Liver (tissue), 9 donors: ENCODE data around the gene RALGPS1. TPM values are rescaled to one million over a fixed set of nuclear protein-coding genes. Genes with fewer than 3 reads are reported as not detected.

Source experiments
- DNase-seq: peaks from one replicate; pipeline ENCODE4 v3.0.0-alpha.2; 2017; ENCODE audit warnings: low spot score
- H3K27ac ChIP-seq, 2 donors: one replicate each; pipeline ENCODE4 v1.7.0; 2013; ENCODE audit warnings: inconsistent platforms in 2 of 2, low read length in 2 of 2, control low read depth in 1 of 2, low read depth in 1 of 2, mild to moderate bottlenecking in 1 of 2
- H3K27me3 ChIP-seq, 4 donors: one replicate each; pipeline versions ENCODE4 v1.6.1 to v1.7.0; 2013; ENCODE audit warnings: low read length in 3 of 4, inconsistent platforms in 1 of 4, mild to moderate bottlenecking in 1 of 4, moderate library complexity in 1 of 4; ENCODE audit not compliant: control insufficient read depth in 4 of 4, insufficient read depth in 4 of 4
- H3K36me3 ChIP-seq, 4 donors: one replicate each; pipeline versions ENCODE4 v1.6.1 to v1.7.0; 2013; ENCODE audit warnings: low read length in 3 of 4, mild to moderate bottlenecking in 3 of 4, low read depth in 1 of 4, moderate library complexity in 1 of 4; ENCODE audit not compliant: control insufficient read depth in 4 of 4, insufficient read depth in 3 of 4
- H3K4me1 ChIP-seq, 4 donors: one replicate each; pipeline versions ENCODE4 v1.6.1 to v1.7.0; 2013; ENCODE audit warnings: low read length in 3 of 4, mild to moderate bottlenecking in 3 of 4, moderate library complexity in 1 of 4; ENCODE audit not compliant: control insufficient read depth in 4 of 4, insufficient read depth in 4 of 4
- H3K4me3 ChIP-seq, 3 donors: one replicate each; pipeline versions ENCODE4 v1.6.1 to v1.7.0; 2013; ENCODE audit warnings: low read length in 3 of 3, control low read depth in 1 of 3, low read depth in 1 of 3, mild to moderate bottlenecking in 1 of 3
- H3K9ac ChIP-seq, 2 donors: one replicate each; pipeline ENCODE4 v1.7.0; 2013; ENCODE audit warnings: low read length in 2 of 2, mild to moderate bottlenecking in 2 of 2, moderate library complexity in 2 of 2, control low read depth in 1 of 2, low read depth in 1 of 2
- H3K9me3 ChIP-seq, 4 donors: one replicate each; pipeline versions ENCODE4 v1.6.1 to v1.7.0; 2013; ENCODE audit warnings: low read length in 3 of 4; ENCODE audit not compliant: control insufficient read depth in 4 of 4
- ATF3 ChIP-seq: IDR thresholded peaks from 2 replicates; pipeline ENCODE4 v1.6.1; 2016; ENCODE audit warnings: antibody characterized with exemption
- CTCF ChIP-seq: fragments of 150-350 bp; IDR thresholded peaks from 2 replicates; pipeline ENCODE4 v1.5.1; 2017; ENCODE audit warnings: improper control_type of control experiment, low read depth, low read length; ENCODE audit not compliant: missing input control
- EGR1 ChIP-seq, 2 donors: IDR thresholded peaks; 2 replicates each; pipeline ENCODE4 v1.6.1; 2016 to 2018; ENCODE audit warnings: antibody characterized with exemption in 2 of 2, low read depth in 2 of 2
- FOXA2 ChIP-seq: IDR thresholded peaks from 2 replicates; pipeline ENCODE4 v1.6.1; 2016; ENCODE audit warnings: antibody characterized with exemption
- HNF4G ChIP-seq: IDR thresholded peaks from 2 replicates; pipeline ENCODE4 v1.6.1; 2016; ENCODE audit warnings: antibody characterized with exemption
- JUND ChIP-seq, 2 donors: IDR thresholded peaks; 2 replicates each; pipeline ENCODE4 v1.6.1; 2016; ENCODE audit warnings: antibody characterized with exemption in 2 of 2
- MAX ChIP-seq: IDR thresholded peaks from 2 replicates; pipeline ENCODE4 v1.6.1; 2016; ENCODE audit warnings: antibody characterized with exemption
- NR2F2 ChIP-seq: IDR thresholded peaks from 2 replicates; pipeline ENCODE4 v1.6.1; 2016; ENCODE audit warnings: antibody characterized with exemption
- RAD21 ChIP-seq, 2 donors: IDR thresholded peaks; 2 replicates each; pipeline ENCODE4 v1.6.1; 2016; ENCODE audit warnings: antibody characterized with exemption in 2 of 2, mild to moderate bottlenecking in 2 of 2
- REST ChIP-seq: IDR thresholded peaks from 2 replicates; pipeline ENCODE4 v1.6.1; 2016; ENCODE audit warnings: antibody characterized with exemption, mild to moderate bottlenecking
- RXRA ChIP-seq, 2 donors: IDR thresholded peaks; 2 replicates each; pipeline ENCODE4 v1.6.1; 2017 to 2018; ENCODE audit warnings: antibody characterized with exemption in 2 of 2, mild to moderate bottlenecking in 1 of 2
- SP1 ChIP-seq: IDR thresholded peaks from 2 replicates; pipeline ENCODE4 v1.6.1; 2018; ENCODE audit warnings: antibody characterized with exemption, mild to moderate bottlenecking
- TAF1 ChIP-seq: conservative IDR thresholded peaks from 2 replicates; pipeline ENCODE4 v1.6.1; 2016; ENCODE audit warnings: antibody characterized with exemption, mild to moderate bottlenecking
- YY1 ChIP-seq: IDR thresholded peaks from 2 replicates; pipeline ENCODE4 v1.6.1; 2016; ENCODE audit warnings: antibody characterized with exemption, mild to moderate bottlenecking
- ZBTB33 ChIP-seq: IDR thresholded peaks from 2 replicates; pipeline ENCODE4 v1.6.1; 2016; ENCODE audit warnings: antibody characterized with exemption
- WGBS: extraction: QIAGEN DNeasy Blood & Tissue Kit; methylation state at CpG from one replicate; pipeline ENCODE4 v1.1.7; 2013; 5-methylcytosine and 5-hydroxymethylcytosine counted together
- polyA plus RNA-seq, 2 donors: library from polyadenylated mRNA; stranded (reverse) in 1 of 2; unstranded in 1 of 2; fragments of 200-250 nt in 1 of 2; fragments of >200 nt in 1 of 2; fragmentation: Nextera tagmentation in 1 of 2; extraction: Ambion mirVana in 1 of 2; gene quantifications; one replicate each; pipeline versions ENCODE4 v1.2.1 to v1.2.3, GENCODE V29; 2013 to 2015
- total RNA-seq, 2 donors: library from RNA; depleted of rRNA; stranded (reverse); fragments of >200 nt; gene quantifications; one replicate each; pipeline ENCODE4 v1.2.3, GENCODE V29; 2014
- donor health status: healthy.
- donor health status: healthy.
- donor health status: healthy.
- donor health status: healthy.
- donor health status: healthy.

RALGPS1 gene
- total and polyA plus RNA-seq, 4 donors = 1.4 to 2.7 (median 2.0) TPM

- no peak overlapping the region for H3K4me3 ChIP-seq
- WGBS = 97% methylated on average over 10 of the region's 10 CpGs
- DNase-seq = no peak
- no peaks in the 10 kb centered on the region for H3K27me3 ChIP-seq
- no peak overlapping the region for H3K27ac ChIP-seq
- no peak overlapping the region for H3K9ac ChIP-seq
- TF ChIP-seq YY1 = no peak
- TF ChIP-seq CTCF = no peak
- no peak for TF ChIP-seq TAF1
- TF ChIP-seq RAD21 (IDR thresholded peaks at IDR 0.05) = no peak
- no peak for TF ChIP-seq RXRA (IDR thresholded peaks at IDR 0.05)
- TF ChIP-seq JUND (IDR thresholded peaks at IDR 0.05) = no peak
- no peak for TF ChIP-seq ATF3
- TF ChIP-seq FOXA2 = no peak
- TF ChIP-seq SP1 = no peak
- no peak for TF ChIP-seq NR2F2
- no peak for TF ChIP-seq ZBTB33
- no peaks in the 10 kb centered on the region for H3K36me3 ChIP-seq
- no peaks in the 10 kb centered on the region for H3K4me1 ChIP-seq
- no peaks in the 10 kb centered on the region for H3K9me3 ChIP-seq
Measured at GRCh38 chr9:126973651-126974529, 59.3 kb downstream of the RALGPS1 start.

GRCh38 chr9:126974594-126974993 is 60.0 kb downstream of the RALGPS1 start:
- H3K27ac ChIP-seq = no peak overlapping the region

More at GRCh38 chr9:126974594-126974993, 60.0 kb downstream of the RALGPS1 start:
- Histone ChIP-seq H3K9ac (no peak overlapping the region), H3K4me3 (no peak overlapping the region), H3K27me3 (no peaks in the 10 kb centered on the region), H3K4me1 (no peaks in the 10 kb centered on the region), H3K36me3 (no peaks in the 10 kb centered on the region), H3K9me3 (no peaks in the 10 kb centered on the region)
- WGBS = 97% methylated on average over 6 of the region's 6 CpGs
- no peak for TF ChIP-seq EGR1 (IDR thresholded peaks at IDR 0.05; ENCODE audit: low read depth in 2 of 2)
- no peak for TF ChIP-seq MAX
- no peak for TF ChIP-seq RXRA (IDR thresholded peaks at IDR 0.05)
- TF ChIP-seq REST = no peak
- no peak for TF ChIP-seq YY1
- TF ChIP-seq TAF1 = no peak
- no peak for TF ChIP-seq FOXA2
- no peak for TF ChIP-seq JUND (IDR thresholded peaks at IDR 0.05)
- TF ChIP-seq SP1 = no peak
- no peak for TF ChIP-seq HNF4G
- TF ChIP-seq ZBTB33 = no peak
- no peak for TF ChIP-seq CTCF
- TF ChIP-seq RAD21 (IDR thresholded peaks at IDR 0.05) = no peak
- DNase-seq = no peak
